ENCODE results near the gene ALKBH5. TPM values are rescaled to one million over a fixed set of nuclear protein-coding genes. Genes with fewer than 3 reads are reported as not detected.

The ALKBH5 gene
- total RNA-seq, 1 donor from 2014 or later = 108 TPM

DNA sequence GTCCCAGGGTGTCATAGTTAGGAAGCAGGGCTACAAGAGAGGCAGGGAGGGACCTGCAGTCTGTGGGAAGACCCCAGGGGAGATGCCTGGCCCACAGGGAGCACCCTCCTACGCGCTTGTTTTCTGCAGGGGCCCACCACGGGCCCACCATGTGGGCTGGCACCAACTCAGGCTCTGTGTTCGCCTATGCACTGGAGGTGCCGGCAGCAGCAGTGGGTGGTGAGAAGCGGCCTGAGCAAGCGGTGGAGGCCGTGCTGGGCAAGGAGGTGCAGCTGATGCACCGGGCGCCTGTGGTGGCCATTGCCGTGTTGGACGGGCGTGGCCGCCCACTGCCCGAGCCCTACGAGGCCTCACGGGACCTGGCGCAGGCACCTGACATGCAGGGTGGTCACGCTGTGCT is 56.8 kb downstream of the ALKBH5 start:
- Mint-ChIP-seq H3K9me3 (ENCODE audit: low read depth) (no peaks in the 10 kb centered on the region), H3K27ac (ENCODE audit: unreplicated experiment) (no peak overlapping the region), H3K4me1 (ENCODE audit: low read depth) (peaks cover 16% of the 10 kb centered on the region), H3K36me3 (ENCODE audit: low read depth) (peaks cover 7% of the 10 kb centered on the region), H3K27me3 (ENCODE audit: low read depth) (no peaks in the 10 kb centered on the region), H3K4me3 (ENCODE audit: unreplicated experiment) (no peak overlapping the region)
- no peak for DNase-seq (ENCODE audit: low spot score)
- TF ChIP-seq, protein P1, sequence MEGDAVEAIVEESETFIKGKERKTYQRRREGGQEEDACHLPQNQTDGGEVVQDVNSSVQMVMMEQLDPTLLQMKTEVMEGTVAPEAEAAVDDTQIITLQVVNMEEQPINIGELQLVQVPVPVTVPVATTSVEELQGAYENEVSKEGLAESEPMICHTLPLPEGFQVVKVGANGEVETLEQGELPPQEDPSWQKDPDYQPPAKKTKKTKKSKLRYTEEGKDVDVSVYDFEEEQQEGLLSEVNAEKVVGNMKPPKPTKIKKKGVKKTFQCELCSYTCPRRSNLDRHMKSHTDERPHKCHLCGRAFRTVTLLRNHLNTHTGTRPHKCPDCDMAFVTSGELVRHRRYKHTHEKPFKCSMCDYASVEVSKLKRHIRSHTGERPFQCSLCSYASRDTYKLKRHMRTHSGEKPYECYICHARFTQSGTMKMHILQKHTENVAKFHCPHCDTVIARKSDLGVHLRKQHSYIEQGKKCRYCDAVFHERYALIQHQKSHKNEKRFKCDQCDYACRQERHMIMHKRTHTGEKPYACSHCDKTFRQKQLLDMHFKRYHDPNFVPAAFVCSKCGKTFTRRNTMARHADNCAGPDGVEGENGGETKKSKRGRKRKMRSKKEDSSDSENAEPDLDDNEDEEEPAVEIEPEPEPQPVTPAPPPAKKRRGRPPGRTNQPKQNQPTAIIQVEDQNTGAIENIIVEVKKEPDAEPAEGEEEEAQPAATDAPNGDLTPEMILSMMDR (IDR thresholded peaks at IDR 0.05) = no peak

DNA sequence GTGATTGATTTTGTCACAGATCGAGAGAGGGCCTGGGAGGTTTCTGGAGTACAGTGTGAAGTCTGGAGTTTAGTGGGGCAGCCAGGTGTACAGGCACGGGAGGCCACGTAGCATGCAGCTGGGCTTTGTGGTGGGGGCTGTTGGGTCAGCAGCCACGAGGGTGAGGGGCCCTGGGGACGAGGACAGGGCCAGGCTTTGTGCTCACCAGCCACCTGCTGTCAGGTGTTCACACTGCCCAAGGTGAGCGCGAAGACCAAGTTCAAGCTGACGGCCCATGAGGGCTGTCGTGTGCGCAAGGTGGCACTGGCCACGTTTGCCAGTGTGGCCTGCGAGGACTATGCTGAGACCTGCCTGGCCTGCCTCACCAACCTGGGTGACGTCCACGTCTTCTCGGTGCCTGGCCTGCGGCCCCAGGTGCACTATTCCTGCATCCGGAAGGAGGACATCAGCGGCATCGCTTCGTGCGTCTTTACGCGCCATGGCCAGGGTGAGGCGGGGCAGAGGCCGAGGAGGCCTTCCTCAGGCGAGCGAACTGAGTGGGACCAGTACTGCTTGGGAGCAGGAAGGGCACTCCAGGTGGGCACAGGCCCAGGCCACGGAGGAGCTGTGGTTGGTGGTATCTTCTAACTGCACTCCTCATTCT is 57.7 kb downstream of the ALKBH5 start:
- no peaks in the 10 kb centered on the region for H3K27me3 Mint-ChIP-seq (ENCODE audit: low read depth)
- H3K4me1 Mint-ChIP-seq (ENCODE audit: low read depth) = peaks cover 8% of the 10 kb centered on the region
- peaks cover 8% of the 10 kb centered on the region for H3K36me3 Mint-ChIP-seq (ENCODE audit: low read depth)
- TF ChIP-seq, protein P1 (IDR thresholded peaks at IDR 0.05) = no peak
- H3K9me3 Mint-ChIP-seq (ENCODE audit: low read depth) = no peaks in the 10 kb centered on the region
- no peak overlapping the region for H3K4me3 Mint-ChIP-seq (ENCODE audit: unreplicated experiment)
- DNase-seq (ENCODE audit: low spot score) = no peak
- H3K27ac Mint-ChIP-seq (ENCODE audit: unreplicated experiment) = no peak overlapping the region

- Mint-ChIP-seq H3K27ac (ENCODE audit: unreplicated experiment) (no peak overlapping the region), H3K27me3 (ENCODE audit: low read depth) (no peaks in the 10 kb centered on the region), H3K4me1 (ENCODE audit: low read depth) (peaks cover 5% of the 10 kb centered on the region), H3K36me3 (ENCODE audit: low read depth) (peaks cover 14% of the 10 kb centered on the region), H3K9me3 (ENCODE audit: low read depth) (no peaks in the 10 kb centered on the region), H3K4me3 (ENCODE audit: unreplicated experiment) (no peak overlapping the region)
- no peak for DNase-seq (ENCODE audit: low spot score)
- TF ChIP-seq, protein P1 (IDR thresholded peaks at IDR 0.05) = no peak
Observed at GRCh38 chr17:18245038-18245776, 61.6 kb downstream of the ALKBH5 start.

DNA sequence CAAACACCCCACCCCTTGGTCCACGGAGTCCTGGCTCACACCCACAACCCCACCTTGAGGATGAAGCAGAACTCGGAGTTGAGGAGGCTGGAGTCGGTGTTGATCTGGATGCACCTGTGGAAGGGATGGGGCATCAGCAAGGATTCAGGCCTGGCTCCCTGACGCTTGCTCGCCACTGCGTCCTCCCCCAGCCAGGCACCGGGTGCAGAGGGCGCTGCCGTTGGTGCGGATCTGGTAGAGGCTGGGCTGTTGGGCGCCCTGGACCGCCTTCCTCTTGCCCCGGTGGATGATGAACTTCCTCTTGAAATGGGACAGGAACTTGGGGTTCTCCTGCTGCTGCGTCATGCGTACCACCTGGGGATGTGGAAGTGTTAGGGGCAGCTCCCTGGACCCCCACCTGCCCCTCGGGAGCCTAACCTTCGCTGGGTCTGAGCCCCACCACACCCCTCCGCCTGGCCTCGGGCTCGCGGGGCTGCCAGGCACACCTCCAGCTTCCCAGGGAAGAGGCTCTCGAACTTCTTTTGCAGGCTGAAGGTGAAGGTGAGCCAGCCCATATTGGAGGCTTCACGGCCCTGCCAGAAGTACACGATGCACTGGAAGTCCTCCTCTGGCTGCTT is 62.6 kb downstream of the ALKBH5 start:
- no peak overlapping the region for H3K4me3 Mint-ChIP-seq (ENCODE audit: unreplicated experiment)
- no peak overlapping the region for H3K27ac Mint-ChIP-seq (ENCODE audit: unreplicated experiment)
- H3K4me1 Mint-ChIP-seq (ENCODE audit: low read depth) = peaks cover 5% of the 10 kb centered on the region

More for the DNA sequence above, 62.6 kb downstream of the ALKBH5 start:
- TF ChIP-seq, protein P1 (IDR thresholded peaks at IDR 0.05) = no peak
- Mint-ChIP-seq H3K27me3 (ENCODE audit: low read depth) (no peaks in the 10 kb centered on the region), H3K9me3 (ENCODE audit: low read depth) (no peaks in the 10 kb centered on the region), H3K36me3 (ENCODE audit: low read depth) (peaks cover 20% of the 10 kb centered on the region)
- no peak for DNase-seq (ENCODE audit: low spot score)

Measured in chondrocyte (in vitro differentiated cells).